HG02981 (cell line): ENCODE measurements around the gene FOXN4.

ENCODE experiments used
- ATAC-seq: cut with Tn5 transposase; IDR thresholded peaks from one replicate; pipeline ENCODE4 v1.9.1; 2021; ENCODE audit warnings: mild to moderate bottlenecking, moderate library complexity; ENCODE audit not compliant: unreplicated experiment

FOXN4 gene

DNA sequence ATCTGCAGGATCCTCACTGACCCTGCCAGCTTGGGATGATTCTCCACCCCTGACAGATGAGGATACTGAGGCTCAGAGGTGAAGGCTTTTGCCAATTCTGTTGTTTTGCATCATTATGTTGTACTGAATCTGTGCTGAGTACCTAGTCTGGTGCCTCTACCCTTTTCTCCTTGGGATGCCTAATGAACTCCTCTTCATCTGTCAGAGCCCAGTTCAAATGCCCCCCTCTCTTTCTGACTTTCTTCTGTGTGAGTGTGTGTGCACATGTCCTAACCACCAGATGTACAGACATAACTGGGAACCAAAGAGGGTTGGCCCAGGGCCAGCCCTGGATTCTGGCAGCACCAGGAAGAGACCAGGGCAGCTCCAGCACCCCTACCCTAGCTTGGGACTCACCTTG lies 22.8 kb downstream of the FOXN4 start:
- ATAC-seq = no peak

DNA sequence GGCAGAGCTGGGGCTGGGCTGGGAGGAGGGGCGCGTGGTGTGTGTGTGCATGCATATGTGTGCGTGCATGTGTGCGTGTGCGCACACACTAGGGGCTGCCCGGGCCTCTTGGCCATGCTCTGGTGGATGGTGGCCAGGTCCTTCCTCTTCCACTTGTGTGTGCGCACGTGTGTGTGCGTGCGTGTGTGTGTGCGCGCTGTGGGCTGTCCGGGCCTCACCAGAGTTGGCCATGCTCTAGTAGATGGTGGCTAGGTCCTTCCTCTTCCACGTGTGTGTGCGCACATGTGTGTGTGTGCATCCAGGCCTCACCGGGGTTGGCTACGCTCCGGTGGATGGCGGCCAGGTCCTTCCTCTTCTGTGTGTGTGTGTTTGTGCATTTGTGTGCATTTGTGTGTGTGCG lies 24.7 kb downstream of the FOXN4 start:
- ATAC-seq = no peak

DNA sequence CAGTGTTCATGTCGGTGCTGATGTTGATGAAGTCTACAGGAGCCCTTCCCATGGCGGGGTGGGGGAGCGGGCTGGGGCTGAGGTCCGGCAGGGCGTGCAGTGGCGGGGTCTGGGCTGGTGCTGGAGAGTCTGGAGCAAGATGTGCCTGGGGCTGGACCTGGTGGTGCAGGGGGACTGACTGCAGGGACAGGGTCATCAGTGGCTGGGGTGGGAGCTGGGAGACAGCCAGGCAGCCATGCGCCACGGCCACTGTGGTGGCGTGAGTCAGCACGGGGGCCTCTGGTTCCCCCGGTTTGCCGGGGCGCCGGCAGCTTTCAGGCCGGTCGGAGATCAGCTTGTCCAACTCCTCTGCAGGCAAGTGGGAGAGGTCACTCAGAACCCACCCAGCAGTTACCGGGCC lies 27.6 kb downstream of the FOXN4 start:
- no peak for ATAC-seq

DNA sequence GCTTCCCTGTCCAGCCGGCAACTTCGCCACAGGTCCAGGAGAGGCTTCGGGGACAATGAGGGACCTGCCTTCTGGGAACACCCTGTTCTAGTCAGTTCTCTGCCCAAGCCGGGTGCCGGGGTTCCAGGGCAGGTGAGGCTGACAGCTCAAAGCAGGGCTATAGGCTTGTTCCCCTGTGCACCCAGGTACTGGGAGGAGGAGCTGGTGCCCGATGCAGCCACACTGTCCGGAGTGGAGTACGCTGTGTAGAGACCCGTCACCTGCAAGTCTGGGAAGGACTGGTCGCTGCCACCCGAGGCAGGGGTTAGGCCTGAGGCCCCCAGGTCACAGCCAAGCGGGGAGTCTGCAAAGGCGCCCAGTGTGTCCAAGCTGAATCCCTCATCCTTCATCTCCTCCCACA lies 29.6 kb downstream of the FOXN4 start:
- ATAC-seq = no peak

DNA sequence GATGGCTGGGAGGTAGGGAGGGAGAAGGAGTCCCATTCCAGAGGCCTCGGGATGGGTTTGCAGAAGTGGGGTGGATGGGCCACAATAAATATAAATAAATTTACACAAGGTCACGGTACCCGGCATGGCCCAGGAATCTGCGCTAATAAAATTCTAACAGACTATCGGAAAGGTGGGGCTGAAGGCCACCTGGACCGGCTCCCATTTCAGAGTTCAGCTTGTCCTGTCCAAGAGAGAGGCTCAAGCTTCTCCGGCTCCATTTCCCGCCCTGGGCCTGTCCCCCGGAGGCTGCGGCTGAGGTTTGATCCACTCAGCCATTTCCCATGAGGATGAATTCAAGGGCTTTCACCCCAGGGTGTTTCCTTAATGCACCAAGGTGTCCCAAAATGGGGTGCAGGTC lies 30.2 kb downstream of the FOXN4 start:
- ATAC-seq = no peak

DNA sequence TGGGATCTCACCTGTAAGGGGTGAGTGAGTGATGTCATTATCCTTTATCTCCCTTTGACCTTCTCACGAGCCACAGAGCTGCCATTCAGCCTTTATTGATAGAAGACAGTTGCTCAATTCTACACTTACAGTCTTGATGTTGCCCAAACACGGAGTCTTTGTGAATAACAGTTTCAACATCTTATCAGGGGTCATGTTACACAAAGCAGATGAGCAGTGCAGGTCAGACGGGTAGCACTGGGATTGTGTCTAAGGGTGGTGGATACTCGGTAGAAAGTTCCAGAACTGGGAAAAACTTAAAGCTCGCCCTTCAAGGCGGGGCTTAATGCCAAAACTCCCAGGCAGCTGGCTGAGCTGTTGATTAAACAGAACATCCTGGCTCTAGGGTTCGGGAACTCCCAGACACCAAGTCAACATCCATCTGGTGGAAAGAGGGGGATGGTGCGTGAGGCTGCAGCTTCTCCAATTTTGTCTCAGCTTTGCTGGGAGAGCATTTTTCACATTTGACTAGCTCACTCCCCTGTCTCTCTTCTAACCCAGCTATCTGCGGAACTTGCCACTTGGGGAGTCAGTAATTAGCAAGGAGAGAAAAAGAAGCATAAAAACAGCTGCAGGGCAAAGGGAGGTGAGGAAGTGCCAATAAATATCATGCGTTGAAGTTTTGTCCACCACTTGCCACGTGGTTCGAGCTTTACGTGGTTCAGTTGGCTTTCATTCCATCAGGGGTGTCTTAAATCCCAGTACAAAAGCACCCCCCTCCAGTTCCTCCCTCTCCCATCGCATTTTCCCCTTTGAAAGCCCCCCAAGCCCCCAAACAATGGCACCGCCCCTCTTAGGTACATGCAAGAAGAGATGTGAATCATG lies 31.0 kb downstream of the FOXN4 start:
- ATAC-seq = no peak

DNA sequence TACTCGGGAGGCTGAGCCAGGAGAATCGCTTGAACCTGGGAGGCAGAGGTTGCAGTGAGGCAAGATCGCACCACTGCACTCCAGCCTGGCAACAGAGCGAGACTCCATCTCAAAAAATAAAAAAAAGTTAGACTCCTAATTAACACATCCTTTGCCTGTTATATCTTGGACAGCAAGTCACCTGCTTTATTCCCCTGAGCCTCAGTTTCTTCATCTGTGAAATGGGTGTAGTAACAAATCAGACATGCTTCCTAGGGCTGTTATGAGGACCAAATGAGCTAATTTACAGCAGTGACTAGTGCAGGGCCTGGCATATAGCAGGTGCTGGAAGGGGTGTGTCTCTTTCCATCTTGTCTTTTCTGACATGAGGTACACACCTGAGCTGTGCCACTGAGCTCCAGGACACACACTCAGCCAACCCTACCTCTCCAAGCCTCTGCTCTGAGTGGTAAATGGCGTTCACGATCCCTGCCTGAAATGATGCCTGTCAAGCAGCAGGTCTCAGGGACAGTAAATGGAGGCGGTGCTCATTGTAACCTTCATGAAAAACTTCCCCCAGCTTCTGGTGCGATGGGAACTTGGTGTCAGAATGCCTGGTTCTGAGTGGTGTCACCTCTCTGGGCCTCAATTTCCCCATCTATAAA lies 31.7 kb downstream of the FOXN4 start:
- ATAC-seq = no peak

DNA sequence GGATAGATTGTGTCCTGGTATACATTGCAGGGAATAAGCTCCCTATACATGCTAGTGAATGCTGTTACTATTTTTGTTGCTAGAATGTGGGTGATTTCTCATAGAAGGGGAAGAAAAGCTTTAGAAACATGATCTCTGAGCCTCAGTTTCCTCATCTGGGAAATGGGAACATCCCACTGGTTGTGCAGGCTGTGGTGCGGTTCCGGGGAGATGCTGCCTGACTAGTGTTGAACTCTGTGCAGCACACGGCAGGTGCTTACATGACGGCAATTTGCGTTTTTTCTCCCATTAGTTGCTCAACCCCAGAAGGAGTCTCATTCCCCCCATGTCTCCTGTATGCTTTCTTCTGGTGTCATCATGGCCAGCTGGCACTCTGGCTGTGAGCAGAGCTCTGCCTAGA lies 32.9 kb downstream of the FOXN4 start:
- no peak for ATAC-seq

DNA sequence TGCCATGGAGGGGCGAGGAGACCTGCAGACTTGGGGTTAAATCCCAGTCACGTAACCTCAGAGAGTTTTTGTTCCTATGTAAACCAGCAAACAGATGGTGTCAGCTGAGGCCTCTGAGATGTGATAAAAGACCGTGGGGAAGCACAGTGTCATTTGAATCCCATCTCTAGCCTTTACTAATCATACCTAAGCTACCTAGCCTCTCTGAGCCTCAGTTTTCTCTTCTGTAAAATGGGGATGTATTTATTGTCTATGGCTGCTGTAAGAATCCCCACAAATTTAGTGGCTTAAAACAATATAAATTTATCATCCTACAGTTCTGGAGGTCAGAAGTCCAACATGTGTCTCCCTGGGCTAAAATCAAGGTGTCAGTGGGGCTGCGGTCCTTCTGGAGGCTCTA lies 33.9 kb downstream of the FOXN4 start:
- ATAC-seq = no peak

DNA sequence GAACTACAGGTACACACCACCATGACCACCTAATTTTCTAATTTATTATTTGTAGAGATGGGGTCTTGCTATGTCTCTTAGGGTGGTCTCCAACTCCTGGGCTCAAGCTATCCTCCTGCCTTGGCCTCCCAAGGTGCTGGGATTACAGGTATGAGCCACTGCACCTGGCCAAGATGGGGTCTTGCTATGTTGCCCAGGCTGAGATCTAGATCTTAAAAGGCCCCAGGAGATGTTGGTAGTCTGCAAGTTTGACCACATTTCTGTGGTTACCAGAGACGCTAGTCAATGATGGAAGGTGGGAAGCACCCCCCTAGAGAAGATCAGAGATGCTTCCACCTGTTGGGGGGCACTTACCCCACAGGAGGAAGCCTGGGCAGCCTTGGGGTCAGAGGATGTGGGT lies 34.7 kb downstream of the FOXN4 start:
- no peak for ATAC-seq

DNA sequence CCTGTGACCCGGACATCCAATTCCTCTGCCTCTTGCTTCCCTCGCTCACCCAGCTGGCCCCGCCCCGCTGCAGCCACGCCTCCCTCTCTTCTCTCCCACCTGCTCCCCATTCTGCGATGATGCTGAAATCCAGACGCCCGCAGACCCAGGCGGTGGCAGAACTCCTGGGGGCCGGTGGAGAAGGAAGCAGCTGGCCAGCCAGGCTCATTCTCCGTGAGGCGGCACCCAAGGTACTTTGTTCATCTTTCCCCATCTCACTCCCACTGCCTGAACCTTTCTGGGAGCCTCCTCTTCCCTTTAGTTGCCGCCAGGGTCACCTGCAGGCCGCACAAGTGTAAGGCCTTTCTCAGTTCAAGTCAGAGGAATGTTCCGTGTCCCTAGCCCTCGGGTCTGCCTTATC lies 35.7 kb downstream of the FOXN4 start:
- no peak for ATAC-seq

DNA sequence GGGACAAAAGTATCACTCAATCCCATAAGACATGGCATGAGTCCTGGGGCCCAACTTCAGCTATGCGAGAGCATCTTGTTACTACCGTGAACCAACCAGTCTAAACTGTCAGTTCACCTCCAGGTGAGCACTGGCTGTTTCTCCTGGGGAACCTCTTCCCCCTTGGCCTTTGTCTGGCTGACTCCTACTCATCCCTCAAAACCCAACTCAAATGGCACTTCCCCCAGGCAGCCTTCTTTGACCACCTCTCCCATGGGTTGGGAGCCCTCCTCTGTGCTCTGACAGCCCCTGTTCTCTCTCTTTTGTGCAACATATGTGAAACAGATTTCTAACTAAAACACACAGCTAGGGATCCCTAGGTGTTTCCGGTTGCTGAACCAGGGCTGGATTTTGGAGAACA lies 37.7 kb downstream of the FOXN4 start:
- no peak for ATAC-seq

DNA sequence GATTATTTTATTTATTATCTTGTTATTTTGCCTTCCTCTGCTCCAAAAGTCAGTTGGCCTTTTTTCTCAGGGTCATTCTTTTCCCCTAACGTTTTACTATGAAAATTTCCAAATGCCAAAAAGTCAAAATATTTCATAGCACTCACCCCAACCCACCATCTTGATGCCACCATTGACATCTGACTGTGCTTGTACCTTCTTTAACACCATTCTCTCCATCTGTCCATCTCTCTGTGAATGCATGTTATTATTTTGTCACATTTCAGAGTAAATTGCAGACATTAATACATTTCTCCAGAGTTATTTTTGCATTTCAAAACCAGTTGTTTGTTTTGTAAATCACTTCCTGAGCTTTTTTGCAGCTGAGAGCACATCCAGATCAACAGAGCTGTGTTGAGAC lies 38.6 kb downstream of the FOXN4 start:
- ATAC-seq = no peak

DNA sequence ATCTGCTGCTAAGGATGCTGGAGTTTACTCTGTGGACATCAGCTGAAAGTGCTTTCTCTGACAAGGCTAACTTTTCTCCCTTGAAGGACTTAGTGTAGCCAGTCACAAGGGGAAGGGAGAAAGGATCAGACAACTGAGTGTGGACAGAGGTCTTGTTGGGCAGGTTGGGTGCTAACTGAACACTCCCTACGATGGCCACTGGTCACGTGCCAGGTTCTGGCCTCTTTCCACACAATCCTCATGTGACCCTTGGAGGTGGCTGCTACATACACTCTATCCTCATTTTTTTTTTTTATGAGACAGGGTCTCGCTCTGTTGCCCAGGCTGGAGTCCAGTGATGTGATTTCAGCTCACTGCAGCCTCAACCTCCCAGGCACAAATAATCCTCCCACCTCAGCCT lies 39.7 kb downstream of the FOXN4 start:
- no peak for ATAC-seq

DNA sequence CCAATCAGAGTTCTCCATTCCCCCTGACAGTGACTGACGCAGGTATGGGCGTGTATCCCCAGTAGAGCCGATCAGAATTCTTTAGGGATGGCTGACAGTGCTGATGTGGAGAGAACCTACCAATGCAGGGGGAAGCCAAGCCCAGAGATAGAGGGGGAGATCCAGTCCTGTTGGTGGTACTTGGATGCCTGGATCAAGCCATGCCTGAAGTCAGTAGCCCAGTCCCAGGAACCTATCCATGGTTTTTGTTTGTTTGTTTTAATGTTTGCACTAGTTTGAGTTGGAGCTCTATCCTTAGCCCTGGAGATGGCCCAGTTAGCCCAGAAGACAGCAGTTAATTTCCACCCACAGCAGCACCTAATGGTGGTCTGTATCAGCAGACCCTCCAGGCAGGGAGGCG lies 40.2 kb downstream of the FOXN4 start:
- no peak for ATAC-seq

DNA sequence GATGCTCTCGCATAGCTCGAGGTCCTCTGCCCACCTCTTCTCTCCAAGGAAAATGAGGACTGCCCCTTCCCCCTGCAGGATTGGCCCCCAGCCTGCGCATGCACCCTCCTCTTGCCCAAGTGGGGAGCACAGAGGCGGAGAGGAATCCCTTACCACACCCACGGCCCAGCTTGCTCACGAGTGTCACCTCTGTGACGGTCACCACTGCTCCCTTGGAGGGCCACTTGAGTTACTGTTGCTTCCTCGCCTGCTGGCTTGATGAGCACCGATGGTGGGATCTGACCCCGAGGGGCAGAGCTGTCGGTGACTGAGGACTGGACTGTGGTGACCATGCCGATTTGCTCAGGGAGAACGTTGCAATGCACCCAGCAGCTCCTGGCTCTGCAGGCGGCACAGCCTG lies 41.7 kb downstream of the FOXN4 start:
- no peak for ATAC-seq

DNA sequence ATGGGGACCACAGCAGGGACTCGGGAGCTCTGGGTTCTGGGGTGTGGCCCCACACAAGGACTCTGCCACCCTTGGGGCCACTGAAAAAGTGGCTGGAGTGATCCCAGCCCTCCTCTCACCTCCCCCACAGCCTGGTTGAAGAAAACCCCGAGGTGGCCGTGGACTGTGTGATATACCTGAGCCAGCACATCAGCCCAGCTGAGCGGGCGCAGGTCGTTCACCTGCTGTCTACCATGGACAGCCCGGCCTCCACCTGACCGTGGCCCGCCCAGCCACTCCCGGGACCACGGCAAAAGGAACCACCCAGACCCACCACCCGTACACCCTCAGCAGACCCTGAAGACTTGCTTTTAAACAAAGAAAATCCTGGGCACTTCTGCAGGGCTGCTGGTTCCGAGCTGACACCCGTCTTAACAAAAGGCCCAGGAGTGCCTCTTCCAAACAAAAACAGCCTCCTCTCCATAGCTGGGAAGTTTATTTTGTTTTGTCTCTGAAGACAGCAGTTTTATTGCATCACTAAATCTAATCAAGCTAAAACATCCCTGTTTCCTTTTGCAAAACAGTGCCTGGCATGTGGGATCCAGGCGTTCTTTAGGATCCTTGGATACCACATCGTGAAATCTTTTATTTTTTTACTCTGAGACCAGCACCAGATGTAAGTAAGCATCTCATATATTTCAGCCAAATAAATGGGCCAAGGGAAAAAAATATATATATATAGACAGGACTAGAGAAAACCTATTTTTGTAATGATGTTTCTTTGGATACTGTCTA lies 42.8 kb downstream of the FOXN4 start:
- no peak for ATAC-seq

DNA sequence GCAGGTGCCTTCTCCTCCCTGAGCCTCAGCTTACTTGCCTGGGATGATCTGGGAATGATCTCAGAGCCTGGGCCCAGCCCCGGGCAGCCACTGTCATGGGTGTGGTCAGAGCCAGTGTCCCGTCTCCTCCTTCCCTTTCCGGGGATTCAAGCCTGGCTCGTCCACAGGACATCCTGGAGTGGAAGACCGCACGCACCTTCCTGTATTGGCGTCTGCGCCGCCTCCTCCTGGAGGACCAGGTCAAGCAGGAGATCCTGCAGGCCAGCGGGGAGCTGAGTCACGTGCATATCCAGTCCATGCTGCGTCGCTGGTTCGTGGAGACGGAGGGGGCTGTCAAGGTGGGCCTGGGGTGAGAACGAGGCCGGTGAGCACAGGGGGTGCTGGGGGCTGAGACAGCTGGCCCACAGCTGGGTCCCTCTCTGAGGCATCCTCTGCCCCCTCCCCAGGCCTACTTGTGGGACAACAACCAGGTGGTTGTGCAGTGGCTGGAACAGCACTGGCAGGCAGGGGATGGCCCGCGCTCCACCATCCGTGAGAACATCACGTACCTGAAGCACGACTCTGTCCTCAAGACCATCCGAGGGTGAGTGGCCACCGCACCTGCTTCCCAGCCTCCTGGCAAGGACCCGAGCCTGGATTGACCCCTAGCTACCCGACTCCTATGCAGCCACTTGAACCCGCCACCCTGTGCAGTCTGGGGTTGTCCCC lies 44.0 kb downstream of the FOXN4 start:
- ATAC-seq = no peak

DNA sequence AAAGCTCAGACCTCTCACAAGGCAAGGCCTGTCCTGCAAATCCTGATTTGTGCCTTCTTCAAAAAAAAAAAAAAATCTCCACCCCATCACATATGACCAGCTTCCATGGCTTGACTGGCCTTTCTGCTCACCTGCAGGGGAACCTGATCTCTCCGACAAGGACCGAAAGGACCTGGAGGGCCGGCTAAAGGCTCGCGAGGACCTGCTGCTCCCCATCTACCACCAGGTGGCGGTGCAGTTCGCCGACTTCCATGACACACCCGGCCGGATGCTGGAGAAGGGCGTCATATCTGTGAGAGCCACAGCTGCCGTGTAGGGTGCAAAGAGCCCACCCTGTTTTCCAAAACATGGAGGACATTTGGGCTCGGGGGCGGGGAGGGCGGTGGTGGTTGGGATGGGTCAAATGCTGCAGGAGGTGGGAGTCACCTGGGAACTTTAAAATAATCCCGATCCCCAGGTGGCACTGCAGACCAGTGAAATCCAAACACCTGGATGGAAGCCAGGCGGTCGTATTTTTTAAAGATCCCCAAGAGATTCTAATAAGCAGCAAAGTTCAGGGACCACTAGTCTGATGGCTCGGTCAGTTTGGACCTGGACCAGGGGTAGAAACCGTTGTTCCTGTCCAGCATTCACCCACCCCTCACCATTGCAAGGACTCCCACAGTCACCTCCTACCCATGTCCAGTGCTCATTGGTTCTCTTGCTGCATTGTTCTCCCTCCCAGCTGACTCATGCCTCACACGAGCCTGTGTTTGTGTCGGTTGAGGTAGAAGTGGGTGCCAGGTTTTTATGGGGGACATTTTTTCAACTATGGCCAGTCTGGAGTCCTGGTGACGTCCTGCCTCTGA lies 44.8 kb downstream of the FOXN4 start:
- no peak for ATAC-seq

DNA sequence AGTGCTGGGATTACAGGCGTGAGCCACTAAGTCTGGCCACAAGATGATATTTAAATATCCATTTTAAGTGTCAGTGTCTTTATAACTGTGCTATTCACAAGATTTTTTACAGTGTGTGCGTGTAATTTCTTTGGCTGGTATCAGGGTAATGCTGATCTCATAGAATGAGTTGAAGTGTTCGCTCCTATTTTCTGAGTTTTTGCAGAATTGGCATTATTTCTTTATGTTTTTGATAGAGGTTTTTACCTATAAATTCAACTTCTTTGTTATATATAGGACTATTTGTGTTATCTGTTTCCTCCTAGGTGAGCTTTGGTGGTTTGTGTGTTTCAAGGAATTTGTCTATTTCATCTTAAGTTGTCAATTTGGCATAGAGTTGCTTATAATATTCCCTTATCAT lies 45.6 kb downstream of the FOXN4 start:
- no peak for ATAC-seq
